Adrenal gland (tissue), 5 donors: ENCODE results near the gene GPX8.

ENCODE experiments used
- POLR2A ChIP-seq, 2 donors: fragments of 450-650 bp; IDR thresholded peaks; one replicate each; pipeline ENCODE4 v1.6.1; 2017; ENCODE audit warnings: antibody characterized with exemption in 2 of 2, mild to moderate bottlenecking in 2 of 2, moderate library complexity in 1 of 2
- TF ChIP-seq, protein P1 (sequence below), 6 experiments: fragments of 450-650 bp in 4 of 6; fragments of 200-600 bp in 2 of 6; sonication (generic) in 1 of 6; IDR thresholded peaks; 1 replicate in 5 of 6; 2 replicates in 1 of 6; pipeline versions ENCODE4 v1.5.1 to v1.8.0; 2016 to 2021; ENCODE audit warnings: antibody characterized with exemption in 6 of 6, mild to moderate bottlenecking in 2 of 6, moderate library complexity in 1 of 6
- donor health status: DM: no; HTN: no; CAD: no.

DNA sequence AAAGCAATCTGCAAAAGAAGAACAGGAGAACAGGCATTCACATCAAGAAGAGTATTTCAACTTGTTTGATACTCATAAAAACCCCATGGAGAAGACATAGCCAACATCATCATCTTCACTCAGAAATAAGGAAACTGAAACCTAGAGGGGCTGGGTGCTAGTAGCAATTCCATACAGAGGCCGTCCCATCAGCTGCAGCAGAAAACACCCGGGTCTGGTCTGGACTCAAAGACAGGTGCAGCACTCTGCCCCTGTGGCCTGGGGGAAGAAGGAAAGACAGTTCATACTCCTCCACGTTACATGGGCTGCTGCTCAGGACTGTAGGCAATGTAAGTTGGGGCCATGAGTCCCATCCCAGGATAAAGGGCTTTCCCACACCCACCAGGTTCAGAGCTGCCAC lies 45.9 kb upstream of the GPX8 start:
- TF ChIP-seq, protein P1, sequence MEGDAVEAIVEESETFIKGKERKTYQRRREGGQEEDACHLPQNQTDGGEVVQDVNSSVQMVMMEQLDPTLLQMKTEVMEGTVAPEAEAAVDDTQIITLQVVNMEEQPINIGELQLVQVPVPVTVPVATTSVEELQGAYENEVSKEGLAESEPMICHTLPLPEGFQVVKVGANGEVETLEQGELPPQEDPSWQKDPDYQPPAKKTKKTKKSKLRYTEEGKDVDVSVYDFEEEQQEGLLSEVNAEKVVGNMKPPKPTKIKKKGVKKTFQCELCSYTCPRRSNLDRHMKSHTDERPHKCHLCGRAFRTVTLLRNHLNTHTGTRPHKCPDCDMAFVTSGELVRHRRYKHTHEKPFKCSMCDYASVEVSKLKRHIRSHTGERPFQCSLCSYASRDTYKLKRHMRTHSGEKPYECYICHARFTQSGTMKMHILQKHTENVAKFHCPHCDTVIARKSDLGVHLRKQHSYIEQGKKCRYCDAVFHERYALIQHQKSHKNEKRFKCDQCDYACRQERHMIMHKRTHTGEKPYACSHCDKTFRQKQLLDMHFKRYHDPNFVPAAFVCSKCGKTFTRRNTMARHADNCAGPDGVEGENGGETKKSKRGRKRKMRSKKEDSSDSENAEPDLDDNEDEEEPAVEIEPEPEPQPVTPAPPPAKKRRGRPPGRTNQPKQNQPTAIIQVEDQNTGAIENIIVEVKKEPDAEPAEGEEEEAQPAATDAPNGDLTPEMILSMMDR (IDR thresholded peaks at IDR 0.05) = no peak
- TF ChIP-seq POLR2A (IDR thresholded peaks at IDR 0.05) = no peak
